Measurements from ENCODE around the gene GALNT10.

GALNT10 gene

GRCh38 chr5:154302161-154302560 is 111.6 kb downstream of the GALNT10 start:
- peaks cover 17% of the 10 kb centered on the region for H3K36me3 ChIP-seq (ENCODE audit: control insufficient read depth, insufficient read depth, low read length)
- no peak overlapping the region for H3K27ac ChIP-seq (ENCODE audit: insufficient read depth, low read length, poor library complexity, severe bottlenecking)
- H3K4me3 ChIP-seq (ENCODE audit: insufficient read depth, low read depth, low read length, poor library complexity, severe bottlenecking): no peak overlapping the region
- H3K27me3 ChIP-seq (replicated peaks; ENCODE audit: control insufficient read depth, insufficient read depth, low read length, poor library complexity, severe bottlenecking): no peaks in the 10 kb centered on the region
- no peak for DNase-seq
- H3K4me1 ChIP-seq (ENCODE audit: control insufficient read depth, insufficient read depth, low read length, poor library complexity, severe bottlenecking): no peaks in the 10 kb centered on the region
- no peaks in the 10 kb centered on the region for H3K9me3 ChIP-seq (ENCODE audit: control insufficient read depth, low read length)

GRCh38 chr5:154303133-154303532 is 112.6 kb downstream of the GALNT10 start:
- H3K36me3 ChIP-seq (ENCODE audit: control insufficient read depth, insufficient read depth, low read length): peaks cover 17% of the 10 kb centered on the region
- no peaks in the 10 kb centered on the region for H3K9me3 ChIP-seq (ENCODE audit: control insufficient read depth, low read length)
- no peak overlapping the region for H3K4me3 ChIP-seq (ENCODE audit: insufficient read depth, low read depth, low read length, poor library complexity, severe bottlenecking)
- no peaks in the 10 kb centered on the region for H3K27me3 ChIP-seq (replicated peaks; ENCODE audit: control insufficient read depth, insufficient read depth, low read length, poor library complexity, severe bottlenecking)
- H3K4me1 ChIP-seq (ENCODE audit: control insufficient read depth, insufficient read depth, low read length, poor library complexity, severe bottlenecking): no peaks in the 10 kb centered on the region
- no peak overlapping the region for H3K27ac ChIP-seq (ENCODE audit: insufficient read depth, low read length, poor library complexity, severe bottlenecking)
- DNase-seq: no peak

GRCh38 chr5:154308443-154309370 is 118.2 kb downstream of the GALNT10 start:
- Histone ChIP-seq H3K4me3 (ENCODE audit: insufficient read depth, low read depth, low read length, poor library complexity, severe bottlenecking) (no peak overlapping the region), H3K27ac (ENCODE audit: insufficient read depth, low read length, poor library complexity, severe bottlenecking) (no peak overlapping the region), H3K4me1 (ENCODE audit: control insufficient read depth, insufficient read depth, low read length, poor library complexity, severe bottlenecking) (no peaks in the 10 kb centered on the region), H3K9me3 (ENCODE audit: control insufficient read depth, low read length) (no peaks in the 10 kb centered on the region), H3K27me3 (replicated peaks; ENCODE audit: control insufficient read depth, insufficient read depth, low read length, poor library complexity, severe bottlenecking) (no peaks in the 10 kb centered on the region), H3K36me3 (ENCODE audit: control insufficient read depth, insufficient read depth, low read length) (peaks cover under 1% of the 10 kb centered on the region)
- no peak for DNase-seq

GRCh38 chr5:154309371-154309745 is 118.8 kb downstream of the GALNT10 start:
- no peaks in the 10 kb centered on the region for H3K36me3 ChIP-seq (ENCODE audit: control insufficient read depth, insufficient read depth, low read length)
- H3K27ac ChIP-seq (ENCODE audit: insufficient read depth, low read length, poor library complexity, severe bottlenecking): no peak overlapping the region
- H3K4me1 ChIP-seq (ENCODE audit: control insufficient read depth, insufficient read depth, low read length, poor library complexity, severe bottlenecking): no peaks in the 10 kb centered on the region
- H3K9me3 ChIP-seq (ENCODE audit: control insufficient read depth, low read length): no peaks in the 10 kb centered on the region
- H3K27me3 ChIP-seq (replicated peaks; ENCODE audit: control insufficient read depth, insufficient read depth, low read length, poor library complexity, severe bottlenecking): no peaks in the 10 kb centered on the region
- no peak overlapping the region for H3K4me3 ChIP-seq (ENCODE audit: insufficient read depth, low read depth, low read length, poor library complexity, severe bottlenecking)
- no peak for DNase-seq

- H3K4me3 ChIP-seq (ENCODE audit: insufficient read depth, low read depth, low read length, poor library complexity, severe bottlenecking): no peak overlapping the region
- H3K36me3 ChIP-seq (ENCODE audit: control insufficient read depth, insufficient read depth, low read length): no peaks in the 10 kb centered on the region
- no peaks in the 10 kb centered on the region for H3K4me1 ChIP-seq (ENCODE audit: control insufficient read depth, insufficient read depth, low read length, poor library complexity, severe bottlenecking)
- DNase-seq: no peak
- no peaks in the 10 kb centered on the region for H3K27me3 ChIP-seq (replicated peaks; ENCODE audit: control insufficient read depth, insufficient read depth, low read length, poor library complexity, severe bottlenecking)
- H3K9me3 ChIP-seq (ENCODE audit: control insufficient read depth, low read length): no peaks in the 10 kb centered on the region
- H3K27ac ChIP-seq (ENCODE audit: insufficient read depth, low read length, poor library complexity, severe bottlenecking): no peak overlapping the region
Measured at GRCh38 chr5:154309805-154310204, 119.3 kb downstream of the GALNT10 start.

GRCh38 chr5:154311362-154311761 is 120.8 kb downstream of the GALNT10 start:
- Histone ChIP-seq H3K4me3 (ENCODE audit: insufficient read depth, low read depth, low read length, poor library complexity, severe bottlenecking) (no peak overlapping the region), H3K9me3 (ENCODE audit: control insufficient read depth, low read length) (no peaks in the 10 kb centered on the region), H3K4me1 (ENCODE audit: control insufficient read depth, insufficient read depth, low read length, poor library complexity, severe bottlenecking) (no peaks in the 10 kb centered on the region), H3K36me3 (ENCODE audit: control insufficient read depth, insufficient read depth, low read length) (no peaks in the 10 kb centered on the region), H3K27ac (ENCODE audit: insufficient read depth, low read length, poor library complexity, severe bottlenecking) (no peak overlapping the region), H3K27me3 (replicated peaks; ENCODE audit: control insufficient read depth, insufficient read depth, low read length, poor library complexity, severe bottlenecking) (no peaks in the 10 kb centered on the region)
- DNase-seq: no peak

- no peaks in the 10 kb centered on the region for H3K9me3 ChIP-seq (ENCODE audit: control insufficient read depth, low read length)
- no peaks in the 10 kb centered on the region for H3K4me1 ChIP-seq (ENCODE audit: control insufficient read depth, insufficient read depth, low read length, poor library complexity, severe bottlenecking)
- no peak for DNase-seq
- no peaks in the 10 kb centered on the region for H3K27me3 ChIP-seq (replicated peaks; ENCODE audit: control insufficient read depth, insufficient read depth, low read length, poor library complexity, severe bottlenecking)
- H3K36me3 ChIP-seq (ENCODE audit: control insufficient read depth, insufficient read depth, low read length): no peaks in the 10 kb centered on the region
- no peak overlapping the region for H3K27ac ChIP-seq (ENCODE audit: insufficient read depth, low read length, poor library complexity, severe bottlenecking)
- no peak overlapping the region for H3K4me3 ChIP-seq (ENCODE audit: insufficient read depth, low read depth, low read length, poor library complexity, severe bottlenecking)
Measured at GRCh38 chr5:154312000-154312399, 121.5 kb downstream of the GALNT10 start.

- H3K27me3 ChIP-seq (replicated peaks; ENCODE audit: control insufficient read depth, insufficient read depth, low read length, poor library complexity, severe bottlenecking): no peaks in the 10 kb centered on the region
- no peaks in the 10 kb centered on the region for H3K9me3 ChIP-seq (ENCODE audit: control insufficient read depth, low read length)
- no peak for DNase-seq
- no peak overlapping the region for H3K4me3 ChIP-seq (ENCODE audit: insufficient read depth, low read depth, low read length, poor library complexity, severe bottlenecking)
- H3K27ac ChIP-seq (ENCODE audit: insufficient read depth, low read length, poor library complexity, severe bottlenecking): no peak overlapping the region
- H3K4me1 ChIP-seq (ENCODE audit: control insufficient read depth, insufficient read depth, low read length, poor library complexity, severe bottlenecking): no peaks in the 10 kb centered on the region
- H3K36me3 ChIP-seq (ENCODE audit: control insufficient read depth, insufficient read depth, low read length): no peaks in the 10 kb centered on the region
Measured at GRCh38 chr5:154312576-154312975, 122.0 kb downstream of the GALNT10 start.

- Histone ChIP-seq H3K9me3 (ENCODE audit: control insufficient read depth, low read length) (no peaks in the 10 kb centered on the region), H3K27me3 (replicated peaks; ENCODE audit: control insufficient read depth, insufficient read depth, low read length, poor library complexity, severe bottlenecking) (no peaks in the 10 kb centered on the region), H3K4me3 (ENCODE audit: insufficient read depth, low read depth, low read length, poor library complexity, severe bottlenecking) (no peak overlapping the region), H3K36me3 (ENCODE audit: control insufficient read depth, insufficient read depth, low read length) (no peaks in the 10 kb centered on the region), H3K4me1 (ENCODE audit: control insufficient read depth, insufficient read depth, low read length, poor library complexity, severe bottlenecking) (no peaks in the 10 kb centered on the region), H3K27ac (ENCODE audit: insufficient read depth, low read length, poor library complexity, severe bottlenecking) (no peak overlapping the region)
- no peak for DNase-seq
Measured at GRCh38 chr5:154313360-154314017, 123.0 kb downstream of the GALNT10 start.

- H3K4me3 ChIP-seq (ENCODE audit: insufficient read depth, low read depth, low read length, poor library complexity, severe bottlenecking): no peak overlapping the region
- H3K27me3 ChIP-seq (replicated peaks; ENCODE audit: control insufficient read depth, insufficient read depth, low read length, poor library complexity, severe bottlenecking): no peaks in the 10 kb centered on the region
- no peaks in the 10 kb centered on the region for H3K36me3 ChIP-seq (ENCODE audit: control insufficient read depth, insufficient read depth, low read length)
- H3K4me1 ChIP-seq (ENCODE audit: control insufficient read depth, insufficient read depth, low read length, poor library complexity, severe bottlenecking): no peaks in the 10 kb centered on the region
- no peaks in the 10 kb centered on the region for H3K9me3 ChIP-seq (ENCODE audit: control insufficient read depth, low read length)
- H3K27ac ChIP-seq (ENCODE audit: insufficient read depth, low read length, poor library complexity, severe bottlenecking): no peak overlapping the region
- DNase-seq: no peak
Measured at GRCh38 chr5:154315196-154315595, 124.7 kb downstream of the GALNT10 start.

Measured in effector memory CD4-positive, alpha-beta T cell (primary cell).